GM10248 (cell line): ENCODE results near the gene NTN1.

Source experiments
- CTCF ChIA-PET: fragments of 300-600 bp; sonication (Branson Sonifier 250); formaldehyde crosslinking; extraction: SDS; loops from one replicate; lab custom pipeline; 2021; ENCODE audit warnings: antibody characterized with exemption; lab: Yijun Ruan, JAX
- POLR2A ChIA-PET: fragments of 350-650 bp; sonication (Branson Sonifier 250); formaldehyde crosslinking; extraction: SDS; loops from one replicate; lab custom pipeline; 2020; ENCODE audit warnings: antibody characterized with exemption; lab: Yijun Ruan, JAX
- DNase-seq: peaks from one replicate; pipeline ENCODE4 v3.0.0; 2012; ENCODE audit errors: extremely low spot score
- CTCF ChIP-seq: IDR thresholded peaks from 2 replicates; pipeline ENCODE4 v1.5.1; 2012; ENCODE audit warnings: mild to moderate bottlenecking, low read depth; ENCODE audit errors: extremely low read depth, missing control alignments, control extremely low read depth

NTN1 gene

GRCh38 chr17:9232591-9233270 is 211.4 kb downstream of the NTN1 start:
- DNase-seq, result no peak
- no peak for TF ChIP-seq CTCF
- CTCF ChIA-PET, result interaction anchor here (1.6 kb wide), 1 partner anchor 10 kb away, joined by 3 read pairs; no protein-coding TSS in a partner anchor
- POLR2A ChIA-PET, result no interaction called here

GRCh38 chr17:9233271-9233599 is 211.9 kb downstream of the NTN1 start:
- no peak for TF ChIP-seq CTCF
- ChIA-PET CTCF (interaction anchor here (1.6 kb wide), 1 partner anchor 10 kb away, joined by 3 read pairs; no protein-coding TSS in a partner anchor), POLR2A (no interaction called here)
- DNase-seq, result no peak

GRCh38 chr17:9233761-9234160 is 212.5 kb downstream of the NTN1 start:
- ChIA-PET CTCF (interaction anchor here (1.6 kb wide), 1 partner anchor 11 kb away, joined by 3 read pairs; no protein-coding TSS in a partner anchor), POLR2A (no interaction called here)
- no peak for TF ChIP-seq CTCF
- DNase-seq, result no peak

GRCh38 chr17:9234389-9234945 is 213.2 kb downstream of the NTN1 start:
- POLR2A ChIA-PET, result no interaction called here
- DNase-seq, result no peak
- TF ChIP-seq CTCF, result no peak
- CTCF ChIA-PET, result no interaction called here

- no peak for DNase-seq
- POLR2A ChIA-PET, result no interaction called here
- no peak for TF ChIP-seq CTCF
- CTCF ChIA-PET, result no interaction called here
These were observed 214.0 kb downstream of the NTN1 start for GRCh38 chr17:9235346-9235745.

GRCh38 chr17:9236286-9237052 is 215.2 kb downstream of the NTN1 start:
- TF ChIP-seq CTCF, result no peak
- DNase-seq, result no peak
- ChIA-PET CTCF (interaction anchor here (1.3 to 1.6 kb wide), 2 partner anchors 55 to 57 kb away, joined by 3 to 6 read pairs; no protein-coding TSS in a partner anchor), POLR2A (no interaction called here)
